SU-DHL-6 (cell line): ENCODE measurements around the gene SH3RF3.

Source experiments
- CTCF ChIP-seq: fragments of 200-600 bp; sonication (generic); IDR thresholded peaks from one replicate; pipeline ENCODE4 v1.5.1; 2017; ENCODE audit warnings: antibody characterized with exemption, mild to moderate bottlenecking, low read length, moderate library complexity; ENCODE audit not compliant: insufficient read depth, poor library complexity, severe bottlenecking
- EZH2phosphoT487 ChIP-seq: fragments of 200-600 bp; sonication (generic), shearing (Covaris generic); conservative IDR thresholded peaks from 2 replicates; pipeline ENCODE4 v1.6.1; 2018; ENCODE audit warnings: mild to moderate bottlenecking, antibody characterized with exemption, low read length, moderate library complexity, mixed read lengths

- no peak for TF ChIP-seq CTCF
- TF ChIP-seq EZH2phosphoT487 = no peak
Observed at GRCh38 chr2:109369671-109370191, 240.7 kb downstream of the SH3RF3 start.
